Upper lobe of left lung (tissue), 6 donors: ENCODE measurements around the gene ATP7A. TPM values are rescaled to one million over a fixed set of nuclear protein-coding genes. Genes with fewer than 3 reads are reported as not detected.
"Not testable (repeated sequence)": the region's sequence is repeated elsewhere in the genome, so short reads cannot be mapped to it uniquely, and the experiment has no call there.

ENCODE experiments used
- ATAC-seq, 2 donors: fragments of 200-7000 bp; cut with Tn5 transposase; one replicate each; pipeline ENCODE4 v1.9.1; 2022; ENCODE audit warnings: mild to moderate bottlenecking in 2 of 2, moderate library complexity in 2 of 2; ENCODE audit not compliant: low FRiP score in 2 of 2
- DNase-seq, 2 donors: peaks; one replicate each; pipeline ENCODE4 v3.0.0-alpha.2; 2019 to 2020
- H3K27ac ChIP-seq, 4 donors: fragments of 200-600 bp; sonication (generic); one replicate each; pipeline ENCODE4 v1.5.1; 2016 to 2019
- H3K27me3 ChIP-seq, 4 donors: fragments of 200-600 bp; sonication (generic); one replicate each; pipeline ENCODE4 v1.5.1; 2017 to 2019
- H3K36me3 ChIP-seq, 4 donors: fragments of 200-600 bp; sonication (generic); one replicate each; pipeline ENCODE4 v1.5.1; 2016 to 2019
- H3K4me1 ChIP-seq, 4 donors: fragments of 200-600 bp; sonication (generic); one replicate each; pipeline ENCODE4 v1.5.1; 2018 to 2019
- H3K4me3 ChIP-seq, 4 donors: fragments of 200-600 bp; sonication (generic); one replicate each; pipeline ENCODE4 v1.5.1; 2017 to 2019; ENCODE audit warnings: mild to moderate bottlenecking in 2 of 4, moderate library complexity in 1 of 4
- H3K9me3 ChIP-seq, 4 donors: fragments of 200-600 bp; sonication (generic); one replicate each; pipeline ENCODE4 v1.5.1; 2018 to 2019
- EP300 ChIP-seq, 4 donors: sonication (generic); formaldehyde crosslinking; IDR thresholded peaks; one replicate each; pipeline ENCODE4 v1.5.1; 2017; ENCODE audit warnings: antibody characterized with exemption in 4 of 4, control low read depth in 2 of 4
- POLR2A ChIP-seq, 4 donors: fragments of 450-650 bp; IDR thresholded peaks; one replicate each; pipeline ENCODE4 v1.5.1; 2016 to 2017; ENCODE audit warnings: antibody characterized with exemption in 4 of 4, mild to moderate bottlenecking in 2 of 4
- POLR2AphosphoS5 ChIP-seq, 2 donors: sonication (generic); formaldehyde crosslinking; IDR thresholded peaks; one replicate each; pipeline ENCODE4 v1.5.1; 2017; ENCODE audit warnings: antibody characterized with exemption in 2 of 2
- WGBS, 2 donors: methylation state at CpG; one replicate each; pipeline ENCODE4 v1.1.5; 2017 to 2018; 5-methylcytosine and 5-hydroxymethylcytosine counted together
- total RNA-seq, 6 donors: library from RNA; depleted of rRNA in 4 of 6; stranded (reverse); fragments of >200 nt in 4 of 6; gene quantifications; one replicate each; pipeline versions ENCODE4 v1.1.0 to v1.2.1, GENCODE V29; 2016 to 2021
- TF ChIP-seq, protein P1 (sequence below), 6 experiments: fragments of 450-650 bp in 4 of 6; fragments of 200-600 bp in 2 of 6; sonication (generic) in 2 of 6; IDR thresholded peaks; one replicate each; pipeline ENCODE4 v1.5.1; 2016 to 2019; ENCODE audit warnings: antibody characterized with exemption in 6 of 6
- donor health status: DM: no; HTN: no; CAD: no; lungs with moderate emphysema.
- donor health status: DM: no; HTN: yes; CAD: no; lungs with severe emphysema.

The ATP7A gene
- total RNA-seq, 6 donors from 2014 or later: 6.9 to 23.1 (median 11.7) TPM

DNA sequence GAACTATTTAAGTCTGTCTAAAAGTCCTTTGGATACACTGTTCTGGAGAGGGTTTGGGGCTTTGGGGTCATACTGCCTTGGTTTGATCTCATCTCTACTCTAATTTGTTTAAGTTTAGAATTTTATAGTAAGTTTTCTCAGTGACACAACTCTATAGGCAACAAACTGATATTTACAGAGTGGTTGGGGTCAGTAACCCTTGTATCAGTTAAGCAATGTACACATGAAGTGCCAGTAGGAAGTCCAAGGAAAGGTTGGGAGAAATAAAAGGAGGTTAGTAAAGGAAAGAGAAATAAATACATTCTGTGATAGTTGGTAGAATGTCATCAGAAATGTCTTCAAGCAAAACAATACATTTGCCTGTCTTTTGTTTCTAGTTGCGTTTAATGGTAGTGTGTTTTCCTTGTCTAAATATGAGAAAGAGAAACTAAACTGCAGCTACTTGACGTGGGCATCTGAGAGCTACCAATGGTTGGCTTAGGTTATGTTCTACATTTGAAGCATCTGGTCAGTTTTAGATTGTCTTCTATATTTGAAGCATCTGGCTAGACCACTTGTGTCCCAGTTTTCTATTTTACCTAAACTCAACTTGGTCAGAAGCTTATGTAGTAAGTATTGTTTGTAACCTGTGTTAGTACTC is 6.9 kb downstream of the ATP7A start:
- Histone ChIP-seq H3K4me3 (no peak overlapping the region), H3K9me3 (no peaks in the 10 kb centered on the region), H3K36me3 (no peaks in the 10 kb centered on the region), H3K27me3 (no peaks in the 10 kb centered on the region), H3K27ac (peak overlapping the region in 1 of 4 donors; percentile 7), H3K4me1 (peaks cover 0 to 6% (median under 1%) of the 10 kb centered on the region in 4 donors)
- TF ChIP-seq, protein P1, sequence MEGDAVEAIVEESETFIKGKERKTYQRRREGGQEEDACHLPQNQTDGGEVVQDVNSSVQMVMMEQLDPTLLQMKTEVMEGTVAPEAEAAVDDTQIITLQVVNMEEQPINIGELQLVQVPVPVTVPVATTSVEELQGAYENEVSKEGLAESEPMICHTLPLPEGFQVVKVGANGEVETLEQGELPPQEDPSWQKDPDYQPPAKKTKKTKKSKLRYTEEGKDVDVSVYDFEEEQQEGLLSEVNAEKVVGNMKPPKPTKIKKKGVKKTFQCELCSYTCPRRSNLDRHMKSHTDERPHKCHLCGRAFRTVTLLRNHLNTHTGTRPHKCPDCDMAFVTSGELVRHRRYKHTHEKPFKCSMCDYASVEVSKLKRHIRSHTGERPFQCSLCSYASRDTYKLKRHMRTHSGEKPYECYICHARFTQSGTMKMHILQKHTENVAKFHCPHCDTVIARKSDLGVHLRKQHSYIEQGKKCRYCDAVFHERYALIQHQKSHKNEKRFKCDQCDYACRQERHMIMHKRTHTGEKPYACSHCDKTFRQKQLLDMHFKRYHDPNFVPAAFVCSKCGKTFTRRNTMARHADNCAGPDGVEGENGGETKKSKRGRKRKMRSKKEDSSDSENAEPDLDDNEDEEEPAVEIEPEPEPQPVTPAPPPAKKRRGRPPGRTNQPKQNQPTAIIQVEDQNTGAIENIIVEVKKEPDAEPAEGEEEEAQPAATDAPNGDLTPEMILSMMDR (IDR thresholded peaks at IDR 0.05): no peak
- no peak for TF ChIP-seq EP300 (IDR thresholded peaks at IDR 0.05)
- TF ChIP-seq POLR2AphosphoS5 (IDR thresholded peaks at IDR 0.05): no peak
- no peak for TF ChIP-seq POLR2A (IDR thresholded peaks at IDR 0.05)
- DNase-seq: no peak
- WGBS, 2 donors: 17 to 36% methylated on average over 2 of the region's 2 CpGs
- no peak for ATAC-seq

GRCh38 chrX:77918568-77918967 is 8.1 kb downstream of the ATP7A start:
- no peak overlapping the region for H3K4me3 ChIP-seq
- ATAC-seq: no peak

DNA sequence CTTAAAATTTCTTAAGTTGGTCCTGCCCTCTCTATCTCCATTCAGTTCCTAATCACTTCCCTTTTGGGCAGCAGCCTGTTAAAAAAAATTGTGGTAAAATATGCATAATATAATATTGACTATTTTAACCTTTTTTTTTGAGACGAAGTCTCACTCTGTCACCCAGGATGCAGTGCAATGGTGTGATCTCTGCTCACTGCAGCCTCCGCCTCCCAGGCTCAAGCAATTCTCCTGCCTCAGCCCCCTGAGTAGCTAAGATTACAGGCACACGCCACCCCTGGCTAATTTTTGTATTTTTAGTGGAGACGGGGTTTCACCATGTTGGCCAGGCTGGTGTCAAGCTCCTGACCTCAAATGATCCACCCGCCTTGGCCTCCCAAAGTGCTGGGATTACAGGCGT is 8.9 kb downstream of the ATP7A start:
- H3K9me3 ChIP-seq, H3K4me1 ChIP-seq, H3K27ac ChIP-seq, H3K27me3 ChIP-seq, H3K4me3 ChIP-seq, DNase-seq, H3K36me3 ChIP-seq, ATAC-seq: not testable (repeated sequence)
- 58 to 91% methylated on average over 5 to 6 of the region's 6 CpGs for WGBS, 2 donors

More at GRCh38 chrX:77918568-77918967, 8.1 kb downstream of the ATP7A start:
- H3K9me3 ChIP-seq: no peaks in the 10 kb centered on the region
- WGBS, 2 donors: 45 to 55% methylated on average over 3 of the region's 3 CpGs
- TF ChIP-seq, protein P1 (IDR thresholded peaks at IDR 0.05): no peak
- TF ChIP-seq EP300 (IDR thresholded peaks at IDR 0.05): no peak
- no peak for TF ChIP-seq POLR2A (IDR thresholded peaks at IDR 0.05)
- TF ChIP-seq POLR2AphosphoS5 (IDR thresholded peaks at IDR 0.05): no peak
- H3K27me3 ChIP-seq: no peaks in the 10 kb centered on the region
- H3K27ac ChIP-seq: no peak overlapping the region
- H3K4me1 ChIP-seq: peaks cover 0 to 6% (median 0%) of the 10 kb centered on the region in 4 donors
- H3K36me3 ChIP-seq: no peaks in the 10 kb centered on the region
- no peak for DNase-seq

- no peaks in the 10 kb centered on the region for H3K9me3 ChIP-seq
- H3K4me3 ChIP-seq: no peak overlapping the region
- peaks cover 0 to 6% (median 0%) of the 10 kb centered on the region in 4 donors for H3K4me1 ChIP-seq
- no peaks in the 10 kb centered on the region for H3K27me3 ChIP-seq
- TF ChIP-seq POLR2A (IDR thresholded peaks at IDR 0.05): no peak
- TF ChIP-seq, protein P1 (IDR thresholded peaks at IDR 0.05): no peak
- no peak for TF ChIP-seq POLR2AphosphoS5 (IDR thresholded peaks at IDR 0.05)
- no peak for TF ChIP-seq EP300 (IDR thresholded peaks at IDR 0.05)
- DNase-seq (no peak), ATAC-seq (no peak)
- no peaks in the 10 kb centered on the region for H3K36me3 ChIP-seq
- H3K27ac ChIP-seq: no peak overlapping the region
These were observed 12.3 kb downstream of the ATP7A start for GRCh38 chrX:77922787-77923186.

DNA sequence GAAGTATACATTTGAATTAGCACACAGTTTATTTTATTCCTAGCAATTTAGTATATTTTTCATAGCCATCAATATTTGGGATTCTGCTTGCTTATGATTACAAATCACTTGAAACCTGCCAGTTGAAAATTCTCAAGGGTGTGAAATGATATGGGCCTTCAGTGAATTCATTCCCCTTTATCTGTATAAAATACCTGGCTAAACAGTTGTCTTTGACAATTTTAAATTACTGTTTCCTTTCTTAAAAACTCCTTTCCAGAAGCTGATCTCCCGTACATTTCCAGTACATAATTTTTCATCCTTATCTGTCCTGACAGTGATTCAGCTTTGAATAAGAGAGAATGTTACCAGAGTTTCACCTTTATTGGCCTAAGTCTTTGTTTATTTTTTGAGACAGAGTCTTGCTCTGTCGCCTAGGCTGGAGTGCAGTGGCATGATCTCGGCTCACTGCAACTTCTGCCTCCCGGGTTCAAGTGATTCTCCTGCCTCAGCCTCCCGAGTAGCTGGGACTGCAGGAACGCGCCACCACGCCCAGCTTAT is 13.9 kb downstream of the ATP7A start:
- H3K36me3 ChIP-seq: no peaks in the 10 kb centered on the region
- ATAC-seq (no peak), DNase-seq (no peak)
- no peak overlapping the region for H3K4me3 ChIP-seq
- no peak for TF ChIP-seq POLR2A (IDR thresholded peaks at IDR 0.05)
- no peak for TF ChIP-seq EP300 (IDR thresholded peaks at IDR 0.05)
- TF ChIP-seq POLR2AphosphoS5 (IDR thresholded peaks at IDR 0.05): no peak
- TF ChIP-seq, protein P1 (IDR thresholded peaks at IDR 0.05): no peak
- no peaks in the 10 kb centered on the region for H3K9me3 ChIP-seq
- H3K4me1 ChIP-seq: no peaks in the 10 kb centered on the region
- 81 to 84% methylated on average over 7 to 8 of the region's 8 CpGs for WGBS, 2 donors
- no peak overlapping the region for H3K27ac ChIP-seq
- H3K27me3 ChIP-seq: no peaks in the 10 kb centered on the region
